Liver (tissue), 9 donors: Measurements from ENCODE around the gene KRTAP25-1. TPM values are rescaled to one million over a fixed set of nuclear protein-coding genes. Genes with fewer than 3 reads are reported as not detected.
A peak's percentile ranks its signal among the peaks of the same experiment; 100 is the strongest.

ENCODE experiments used
- DNase-seq: peaks from one replicate; pipeline ENCODE4 v3.0.0-alpha.2; 2017; ENCODE audit warnings: low spot score
- H3K27ac ChIP-seq, 2 donors: one replicate each; pipeline ENCODE4 v1.7.0; 2013; ENCODE audit warnings: inconsistent platforms in 2 of 2, low read length in 2 of 2, control low read depth in 1 of 2, low read depth in 1 of 2, mild to moderate bottlenecking in 1 of 2
- H3K27me3 ChIP-seq, 4 donors: one replicate each; pipeline versions ENCODE4 v1.6.1 to v1.7.0; 2013; ENCODE audit warnings: low read length in 3 of 4, inconsistent platforms in 1 of 4, mild to moderate bottlenecking in 1 of 4, moderate library complexity in 1 of 4; ENCODE audit not compliant: control insufficient read depth in 4 of 4, insufficient read depth in 4 of 4
- H3K36me3 ChIP-seq, 4 donors: one replicate each; pipeline versions ENCODE4 v1.6.1 to v1.7.0; 2013; ENCODE audit warnings: low read length in 3 of 4, mild to moderate bottlenecking in 3 of 4, low read depth in 1 of 4, moderate library complexity in 1 of 4; ENCODE audit not compliant: control insufficient read depth in 4 of 4, insufficient read depth in 3 of 4
- H3K4me1 ChIP-seq, 4 donors: one replicate each; pipeline versions ENCODE4 v1.6.1 to v1.7.0; 2013; ENCODE audit warnings: low read length in 3 of 4, mild to moderate bottlenecking in 3 of 4, moderate library complexity in 1 of 4; ENCODE audit not compliant: control insufficient read depth in 4 of 4, insufficient read depth in 4 of 4
- H3K4me3 ChIP-seq, 3 donors: one replicate each; pipeline versions ENCODE4 v1.6.1 to v1.7.0; 2013; ENCODE audit warnings: low read length in 3 of 3, control low read depth in 1 of 3, low read depth in 1 of 3, mild to moderate bottlenecking in 1 of 3
- H3K9ac ChIP-seq, 2 donors: one replicate each; pipeline ENCODE4 v1.7.0; 2013; ENCODE audit warnings: low read length in 2 of 2, mild to moderate bottlenecking in 2 of 2, moderate library complexity in 2 of 2, control low read depth in 1 of 2, low read depth in 1 of 2
- H3K9me3 ChIP-seq, 4 donors: one replicate each; pipeline versions ENCODE4 v1.6.1 to v1.7.0; 2013; ENCODE audit warnings: low read length in 3 of 4; ENCODE audit not compliant: control insufficient read depth in 4 of 4
- EGR1 ChIP-seq, 2 donors: IDR thresholded peaks; 2 replicates each; pipeline ENCODE4 v1.6.1; 2016 to 2018; ENCODE audit warnings: antibody characterized with exemption in 2 of 2, low read depth in 2 of 2
- FOXA1 ChIP-seq: IDR thresholded peaks from 2 replicates; pipeline ENCODE4 v1.6.1; 2016; ENCODE audit warnings: antibody characterized with exemption
- HNF4A ChIP-seq, 2 donors: conservative IDR thresholded peaks; 2 replicates each; pipeline ENCODE4 v1.6.1; 2016; ENCODE audit warnings: antibody characterized with exemption in 2 of 2, mild to moderate bottlenecking in 2 of 2
- HNF4G ChIP-seq: IDR thresholded peaks from 2 replicates; pipeline ENCODE4 v1.6.1; 2016; ENCODE audit warnings: antibody characterized with exemption
- JUND ChIP-seq, 2 donors: IDR thresholded peaks; 2 replicates each; pipeline ENCODE4 v1.6.1; 2016; ENCODE audit warnings: antibody characterized with exemption in 2 of 2
- NR2F2 ChIP-seq: IDR thresholded peaks from 2 replicates; pipeline ENCODE4 v1.6.1; 2016; ENCODE audit warnings: antibody characterized with exemption
- RAD21 ChIP-seq, 2 donors: IDR thresholded peaks; 2 replicates each; pipeline ENCODE4 v1.6.1; 2016; ENCODE audit warnings: antibody characterized with exemption in 2 of 2, mild to moderate bottlenecking in 2 of 2
- RXRA ChIP-seq, 2 donors: IDR thresholded peaks; 2 replicates each; pipeline ENCODE4 v1.6.1; 2017 to 2018; ENCODE audit warnings: antibody characterized with exemption in 2 of 2, mild to moderate bottlenecking in 1 of 2
- SP1 ChIP-seq: IDR thresholded peaks from 2 replicates; pipeline ENCODE4 v1.6.1; 2018; ENCODE audit warnings: antibody characterized with exemption, mild to moderate bottlenecking
- TAF1 ChIP-seq: conservative IDR thresholded peaks from 2 replicates; pipeline ENCODE4 v1.6.1; 2016; ENCODE audit warnings: antibody characterized with exemption, mild to moderate bottlenecking
- YY1 ChIP-seq: IDR thresholded peaks from 2 replicates; pipeline ENCODE4 v1.6.1; 2016; ENCODE audit warnings: antibody characterized with exemption, mild to moderate bottlenecking
- WGBS: extraction: QIAGEN DNeasy Blood & Tissue Kit; methylation state at CpG from one replicate; pipeline ENCODE4 v1.1.7; 2013; 5-methylcytosine and 5-hydroxymethylcytosine counted together
- polyA plus RNA-seq, 2 donors: library from polyadenylated mRNA; stranded (reverse) in 1 of 2; unstranded in 1 of 2; fragments of 200-250 nt in 1 of 2; fragments of >200 nt in 1 of 2; fragmentation: Nextera tagmentation in 1 of 2; extraction: Ambion mirVana in 1 of 2; gene quantifications; one replicate each; pipeline versions ENCODE4 v1.2.1 to v1.2.3, GENCODE V29; 2013 to 2015
- total RNA-seq, 2 donors: library from RNA; depleted of rRNA; stranded (reverse); fragments of >200 nt; gene quantifications; one replicate each; pipeline ENCODE4 v1.2.3, GENCODE V29; 2014
- TF ChIP-seq, protein P1 (sequence below): fragments of 150-350 bp; IDR thresholded peaks from 2 replicates; pipeline ENCODE4 v1.5.1; 2017; ENCODE audit warnings: improper control_type of control experiment, low read depth, low read length; ENCODE audit not compliant: missing input control
- TF ChIP-seq, protein P2 (sequence below): IDR thresholded peaks from 2 replicates; pipeline ENCODE4 v1.6.1; 2016; ENCODE audit warnings: antibody characterized with exemption
- TF ChIP-seq, protein P3 (sequence below): IDR thresholded peaks from 2 replicates; pipeline ENCODE4 v1.6.1; 2016; ENCODE audit warnings: antibody characterized with exemption
- TF ChIP-seq, protein P4 (sequence below): IDR thresholded peaks from 2 replicates; pipeline ENCODE4 v1.6.1; 2016; ENCODE audit warnings: antibody characterized with exemption, mild to moderate bottlenecking
- TF ChIP-seq, protein P5 (sequence below): IDR thresholded peaks from 2 replicates; pipeline ENCODE4 v1.6.1; 2016; ENCODE audit warnings: antibody characterized with exemption
- donor health status: healthy.
- donor health status: healthy.
- donor health status: healthy.
- donor health status: healthy.
- donor health status: healthy.

Gene KRTAP25-1
- total and polyA plus RNA-seq, 4 donors, result not detected

DNA sequence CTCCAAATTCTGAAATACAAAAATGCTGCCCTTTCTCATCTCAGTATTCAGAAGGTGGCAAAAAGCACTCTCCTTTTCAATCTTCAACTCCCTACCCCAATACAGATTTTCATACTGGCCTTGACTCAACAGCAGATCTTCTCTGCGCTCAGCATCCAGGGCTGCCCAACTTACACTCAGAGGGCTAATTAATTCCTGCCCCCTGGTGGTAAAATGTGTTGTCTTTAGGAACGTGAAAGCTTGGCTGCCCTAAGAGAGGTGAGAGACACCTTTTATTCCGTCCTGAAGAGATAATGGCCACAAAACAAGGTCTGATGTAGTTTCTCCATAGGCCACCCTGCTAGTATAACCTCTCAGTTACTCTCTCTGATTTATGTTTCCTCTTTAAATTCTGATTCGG lies 31.5 kb downstream of the KRTAP25-1 start:
- Histone ChIP-seq H3K9me3 (no peaks in the 10 kb centered on the region), H3K36me3 (no peaks in the 10 kb centered on the region), H3K4me1 (no peaks in the 10 kb centered on the region), H3K27me3 (no peaks in the 10 kb centered on the region), H3K27ac (no peak overlapping the region), H3K4me3 (no peak overlapping the region), H3K9ac (no peak overlapping the region)
- no peak for DNase-seq
- WGBS, result 57% methylated on average over 4 of the region's 4 CpGs
- TF ChIP-seq RAD21 (IDR thresholded peaks at IDR 0.05), result peak; percentile 20 to 53
- no peak for TF ChIP-seq HNF4A (conservative IDR thresholded peaks at IDR 0.05)

DNA sequence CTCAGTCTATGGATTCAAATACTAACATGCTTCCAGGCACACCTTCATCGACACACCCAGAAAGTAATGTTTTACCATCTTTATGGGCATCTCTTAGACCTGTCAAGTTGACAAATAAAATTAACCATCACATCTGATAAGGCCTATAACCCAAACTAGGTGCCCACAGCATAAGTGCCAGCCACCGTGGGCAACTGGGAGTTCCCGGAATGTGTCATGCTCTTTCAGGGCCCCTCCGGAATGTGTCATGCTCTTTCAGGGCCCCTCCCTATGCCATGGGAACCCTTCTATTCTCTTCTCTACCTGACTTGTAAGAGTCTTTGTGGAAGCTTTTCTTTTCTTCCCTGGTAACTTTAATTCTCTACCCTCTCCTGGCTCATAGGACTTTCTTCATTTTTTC lies 33.2 kb downstream of the KRTAP25-1 start:
- DNase-seq, result no peak
- Histone ChIP-seq H3K36me3 (no peaks in the 10 kb centered on the region), H3K4me1 (no peaks in the 10 kb centered on the region), H3K4me3 (no peak overlapping the region), H3K9ac (no peak overlapping the region), H3K27me3 (no peaks in the 10 kb centered on the region), H3K27ac (no peak overlapping the region), H3K9me3 (no peaks in the 10 kb centered on the region)
- WGBS, result 81% methylated on average over 4 of the region's 4 CpGs
- TF ChIP-seq, protein P1, sequence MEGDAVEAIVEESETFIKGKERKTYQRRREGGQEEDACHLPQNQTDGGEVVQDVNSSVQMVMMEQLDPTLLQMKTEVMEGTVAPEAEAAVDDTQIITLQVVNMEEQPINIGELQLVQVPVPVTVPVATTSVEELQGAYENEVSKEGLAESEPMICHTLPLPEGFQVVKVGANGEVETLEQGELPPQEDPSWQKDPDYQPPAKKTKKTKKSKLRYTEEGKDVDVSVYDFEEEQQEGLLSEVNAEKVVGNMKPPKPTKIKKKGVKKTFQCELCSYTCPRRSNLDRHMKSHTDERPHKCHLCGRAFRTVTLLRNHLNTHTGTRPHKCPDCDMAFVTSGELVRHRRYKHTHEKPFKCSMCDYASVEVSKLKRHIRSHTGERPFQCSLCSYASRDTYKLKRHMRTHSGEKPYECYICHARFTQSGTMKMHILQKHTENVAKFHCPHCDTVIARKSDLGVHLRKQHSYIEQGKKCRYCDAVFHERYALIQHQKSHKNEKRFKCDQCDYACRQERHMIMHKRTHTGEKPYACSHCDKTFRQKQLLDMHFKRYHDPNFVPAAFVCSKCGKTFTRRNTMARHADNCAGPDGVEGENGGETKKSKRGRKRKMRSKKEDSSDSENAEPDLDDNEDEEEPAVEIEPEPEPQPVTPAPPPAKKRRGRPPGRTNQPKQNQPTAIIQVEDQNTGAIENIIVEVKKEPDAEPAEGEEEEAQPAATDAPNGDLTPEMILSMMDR, result no peak
- TF ChIP-seq HNF4A (conservative IDR thresholded peaks at IDR 0.05) (no peak), FOXA1 (no peak), RAD21 (IDR thresholded peaks at IDR 0.05) (no peak), NR2F2 (no peak), JUND (IDR thresholded peaks at IDR 0.05) (no peak), YY1 (no peak)
- TF ChIP-seq, protein P2, sequence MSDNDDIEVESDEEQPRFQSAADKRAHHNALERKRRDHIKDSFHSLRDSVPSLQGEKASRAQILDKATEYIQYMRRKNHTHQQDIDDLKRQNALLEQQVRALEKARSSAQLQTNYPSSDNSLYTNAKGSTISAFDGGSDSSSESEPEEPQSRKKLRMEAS, result no peak

DNA sequence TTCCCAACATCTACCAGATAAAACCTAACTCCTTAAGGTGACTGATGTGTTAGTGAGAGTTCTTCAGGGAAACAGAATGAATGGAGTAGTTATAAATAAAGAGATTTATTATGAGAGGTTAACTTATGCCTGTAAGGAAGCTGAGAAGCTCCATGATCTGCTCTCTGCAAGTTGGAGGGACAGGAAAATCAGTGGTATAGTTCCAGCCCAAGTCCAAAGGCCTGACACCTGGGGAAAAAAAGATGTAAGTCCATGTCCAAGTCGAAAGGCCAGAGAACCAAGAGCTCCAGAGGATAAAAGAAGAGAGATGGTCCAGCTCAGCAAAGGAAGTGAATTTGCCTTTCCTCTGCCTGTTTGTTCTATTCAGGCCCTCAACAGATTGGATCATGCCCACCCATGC lies 33.6 kb downstream of the KRTAP25-1 start:
- DNase-seq, result no peak
- TF ChIP-seq, protein P3, sequence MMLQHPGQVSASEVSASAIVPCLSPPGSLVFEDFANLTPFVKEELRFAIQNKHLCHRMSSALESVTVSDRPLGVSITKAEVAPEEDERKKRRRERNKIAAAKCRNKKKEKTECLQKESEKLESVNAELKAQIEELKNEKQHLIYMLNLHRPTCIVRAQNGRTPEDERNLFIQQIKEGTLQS, result no peak
- TF ChIP-seq, protein P1, result no peak
- TF ChIP-seq, protein P4, sequence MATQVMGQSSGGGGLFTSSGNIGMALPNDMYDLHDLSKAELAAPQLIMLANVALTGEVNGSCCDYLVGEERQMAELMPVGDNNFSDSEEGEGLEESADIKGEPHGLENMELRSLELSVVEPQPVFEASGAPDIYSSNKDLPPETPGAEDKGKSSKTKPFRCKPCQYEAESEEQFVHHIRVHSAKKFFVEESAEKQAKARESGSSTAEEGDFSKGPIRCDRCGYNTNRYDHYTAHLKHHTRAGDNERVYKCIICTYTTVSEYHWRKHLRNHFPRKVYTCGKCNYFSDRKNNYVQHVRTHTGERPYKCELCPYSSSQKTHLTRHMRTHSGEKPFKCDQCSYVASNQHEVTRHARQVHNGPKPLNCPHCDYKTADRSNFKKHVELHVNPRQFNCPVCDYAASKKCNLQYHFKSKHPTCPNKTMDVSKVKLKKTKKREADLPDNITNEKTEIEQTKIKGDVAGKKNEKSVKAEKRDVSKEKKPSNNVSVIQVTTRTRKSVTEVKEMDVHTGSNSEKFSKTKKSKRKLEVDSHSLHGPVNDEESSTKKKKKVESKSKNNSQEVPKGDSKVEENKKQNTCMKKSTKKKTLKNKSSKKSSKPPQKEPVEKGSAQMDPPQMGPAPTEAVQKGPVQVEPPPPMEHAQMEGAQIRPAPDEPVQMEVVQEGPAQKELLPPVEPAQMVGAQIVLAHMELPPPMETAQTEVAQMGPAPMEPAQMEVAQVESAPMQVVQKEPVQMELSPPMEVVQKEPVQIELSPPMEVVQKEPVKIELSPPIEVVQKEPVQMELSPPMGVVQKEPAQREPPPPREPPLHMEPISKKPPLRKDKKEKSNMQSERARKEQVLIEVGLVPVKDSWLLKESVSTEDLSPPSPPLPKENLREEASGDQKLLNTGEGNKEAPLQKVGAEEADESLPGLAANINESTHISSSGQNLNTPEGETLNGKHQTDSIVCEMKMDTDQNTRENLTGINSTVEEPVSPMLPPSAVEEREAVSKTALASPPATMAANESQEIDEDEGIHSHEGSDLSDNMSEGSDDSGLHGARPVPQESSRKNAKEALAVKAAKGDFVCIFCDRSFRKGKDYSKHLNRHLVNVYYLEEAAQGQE, result no peak
- no peak for TF ChIP-seq YY1
- no peak for TF ChIP-seq TAF1
- TF ChIP-seq JUND (IDR thresholded peaks at IDR 0.05), result no peak
- TF ChIP-seq RXRA (IDR thresholded peaks at IDR 0.05), result no peak
- TF ChIP-seq HNF4G, result no peak
- TF ChIP-seq SP1, result no peak
- no peak for TF ChIP-seq FOXA1
- TF ChIP-seq, protein P5, sequence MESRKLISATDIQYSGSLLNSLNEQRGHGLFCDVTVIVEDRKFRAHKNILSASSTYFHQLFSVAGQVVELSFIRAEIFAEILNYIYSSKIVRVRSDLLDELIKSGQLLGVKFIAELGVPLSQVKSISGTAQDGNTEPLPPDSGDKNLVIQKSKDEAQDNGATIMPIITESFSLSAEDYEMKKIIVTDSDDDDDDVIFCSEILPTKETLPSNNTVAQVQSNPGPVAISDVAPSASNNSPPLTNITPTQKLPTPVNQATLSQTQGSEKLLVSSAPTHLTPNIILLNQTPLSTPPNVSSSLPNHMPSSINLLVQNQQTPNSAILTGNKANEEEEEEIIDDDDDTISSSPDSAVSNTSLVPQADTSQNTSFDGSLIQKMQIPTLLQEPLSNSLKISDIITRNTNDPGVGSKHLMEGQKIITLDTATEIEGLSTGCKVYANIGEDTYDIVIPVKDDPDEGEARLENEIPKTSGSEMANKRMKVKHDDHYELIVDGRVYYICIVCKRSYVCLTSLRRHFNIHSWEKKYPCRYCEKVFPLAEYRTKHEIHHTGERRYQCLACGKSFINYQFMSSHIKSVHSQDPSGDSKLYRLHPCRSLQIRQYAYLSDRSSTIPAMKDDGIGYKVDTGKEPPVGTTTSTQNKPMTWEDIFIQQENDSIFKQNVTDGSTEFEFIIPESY, result no peak
- no peak for TF ChIP-seq HNF4A (conservative IDR thresholded peaks at IDR 0.05)
- no peak for TF ChIP-seq EGR1 (IDR thresholded peaks at IDR 0.05; ENCODE audit: low read depth in 2 of 2)
- no peak for TF ChIP-seq RAD21 (IDR thresholded peaks at IDR 0.05)
- no peak for TF ChIP-seq NR2F2
- no peaks in the 10 kb centered on the region for H3K36me3 ChIP-seq
- no peak overlapping the region for H3K9ac ChIP-seq
- whole genome bisulfite sequencing, result 88% methylated on average over 1 of the region's 1 CpG
- no peaks in the 10 kb centered on the region for H3K9me3 ChIP-seq
- H3K4me3 ChIP-seq, result no peak overlapping the region
- H3K27me3 ChIP-seq, result no peaks in the 10 kb centered on the region
- no peaks in the 10 kb centered on the region for H3K4me1 ChIP-seq
- no peak overlapping the region for H3K27ac ChIP-seq
